Activated CD4-positive, alpha-beta T cell treated with anti-CD3 and anti-CD28 coated beads for 48 hours (primary cell): ENCODE results near the gene UBA1.
A peak's percentile ranks its signal among the peaks of the same experiment; 100 is the strongest.

Experiments
- DNase-seq: peaks from one replicate; pipeline ENCODE4 v3.0.0-alpha.2; 2020

The UBA1 gene

GRCh38 chrX:47214435-47215077 is 20.9 kb downstream of the UBA1 start:
- DNase-seq = no peak

- no peak for DNase-seq
Measured at GRCh38 chrX:47215291-47215900, 21.8 kb downstream of the UBA1 start.

GRCh38 chrX:47216393-47216925 is 22.8 kb downstream of the UBA1 start:
- no peak for DNase-seq

GRCh38 chrX:47217121-47217851 is 23.7 kb downstream of the UBA1 start:
- peak; percentile 28 for DNase-seq

GRCh38 chrX:47217852-47218279 is 24.2 kb downstream of the UBA1 start:
- DNase-seq = peak; percentile 95

- DNase-seq = peak; percentile 73
Measured at GRCh38 chrX:47218280-47218919, 24.8 kb downstream of the UBA1 start, which contains the start of gene CDK16. TSS of gene CDK16 (plus strand) at chrX:47218681. CDS start at chrX:47223558, 4,877 bp downstream.

GRCh38 chrX:47218920-47219815 is 25.5 kb downstream of the UBA1 start:
- peak; percentile 59 for DNase-seq

- no peak for DNase-seq
Measured at GRCh38 chrX:47221756-47222155, 28.1 kb downstream of the UBA1 start.

GRCh38 chrX:47222751-47223350 is 29.2 kb downstream of the UBA1 start:
- no peak for DNase-seq

GRCh38 chrX:47223476-47224250 is 30.0 kb downstream of the UBA1 start:
- no peak for DNase-seq

- no peak for DNase-seq
Measured at GRCh38 chrX:47224266-47224895, 30.8 kb downstream of the UBA1 start.

GRCh38 chrX:47224896-47225290 is 31.3 kb downstream of the UBA1 start:
- DNase-seq = no peak

- DNase-seq = no peak
Measured at GRCh38 chrX:47226071-47226470, 32.4 kb downstream of the UBA1 start.

GRCh38 chrX:47226531-47227333 is 33.1 kb downstream of the UBA1 start:
- no peak for DNase-seq

GRCh38 chrX:47227334-47227583 is 33.6 kb downstream of the UBA1 start:
- DNase-seq = no peak

GRCh38 chrX:47228550-47229270 is 35.1 kb downstream of the UBA1 start:
- no peak for DNase-seq

GRCh38 chrX:47229427-47229826 is 35.8 kb downstream of the UBA1 start:
- DNase-seq = no peak

- DNase-seq = no peak
Measured at GRCh38 chrX:47230136-47230868, 36.7 kb downstream of the UBA1 start.
